Left colon (tissue), 2 donors: Measurements from ENCODE around the gene RFNG. TPM values are rescaled to one million over a fixed set of nuclear protein-coding genes. Genes with fewer than 3 reads are reported as not detected.

Experiments used
- ATAC-seq: fragments of 200-7000 bp; cut with Tn5 transposase; one replicate; pipeline ENCODE4 v1.9.1; 2020; ENCODE audit warnings: mild to moderate bottlenecking, moderate library complexity
- DNase-seq, 2 donors: peaks; one replicate each; pipeline ENCODE4 v3.0.0-alpha.2; 2020
- intact Hi-C, 2 donors: fragments of 100-400 bp; cut with DNase I in 1 of 2; cut with micrococcal nuclease in 1 of 2; formaldehyde crosslinking; loops; one replicate each; pipeline versions ENCODE4 v1.11.2 to v1.14.0; 2022; cut with DNase I, micrococcal nuclease
- total RNA-seq, 2 donors: library from RNA; stranded (reverse); fragmentation: NEBNext Ultra II Directional; extraction: Animal tissue kit (Norgen Biotek cat#: 25700); gene quantifications; one replicate each; pipeline ENCODE4 v1.2.1, GENCODE V29; 2021
- donor health status: DM: no; HTN: no; CAD: no.
- donor health status: DM: yes; HTN: yes; CAD: no.

The RFNG gene
- total RNA-seq, 2 donors from 2014 or later, result 31.5 to 32.3 TPM

- DNase-seq (no peak), ATAC-seq (no peak)
- intact Hi-C loops, result no loop called here
Measured at GRCh38 chr17:82080789-82081464, 29.3 kb upstream of the RFNG start.

DNA sequence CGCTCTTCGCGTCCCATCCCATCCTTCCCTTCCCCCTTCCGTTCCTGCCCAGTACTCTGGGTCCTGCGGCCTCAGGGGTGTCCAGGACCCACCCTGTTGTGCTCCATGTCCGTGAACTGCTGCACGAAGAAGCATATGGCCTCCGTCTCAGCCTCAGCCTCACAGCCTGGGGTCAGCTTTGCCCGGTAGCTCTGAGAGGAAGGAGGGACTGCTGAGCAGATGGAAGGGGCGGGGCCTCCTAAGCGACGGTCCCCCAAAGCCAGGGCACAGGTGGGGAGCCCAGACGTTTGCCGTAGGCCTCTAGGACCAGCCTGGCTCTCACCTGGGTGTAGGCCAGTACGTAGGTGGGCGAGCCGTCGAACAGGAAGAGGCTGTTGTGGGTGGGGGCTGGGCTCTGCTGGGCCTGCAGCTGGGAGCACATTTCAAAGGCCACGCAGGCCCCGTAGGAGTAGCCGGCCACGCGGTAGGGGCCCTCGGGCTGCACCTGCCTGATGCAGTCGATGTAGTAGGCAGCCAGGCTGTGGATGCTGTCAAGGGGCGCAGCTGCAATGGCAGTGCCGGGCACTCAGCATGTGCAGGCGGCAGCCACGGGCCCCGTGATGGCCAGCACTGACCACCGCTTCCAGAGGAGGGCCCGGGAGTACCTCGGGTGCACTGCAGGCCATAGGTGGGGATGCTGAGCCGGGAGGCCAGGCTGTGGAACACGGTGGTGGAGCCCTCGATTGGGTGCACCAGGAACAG is 28.6 kb upstream of the RFNG start:
- intact Hi-C loops, result no loop called here
- DNase-seq, result no peak

DNA sequence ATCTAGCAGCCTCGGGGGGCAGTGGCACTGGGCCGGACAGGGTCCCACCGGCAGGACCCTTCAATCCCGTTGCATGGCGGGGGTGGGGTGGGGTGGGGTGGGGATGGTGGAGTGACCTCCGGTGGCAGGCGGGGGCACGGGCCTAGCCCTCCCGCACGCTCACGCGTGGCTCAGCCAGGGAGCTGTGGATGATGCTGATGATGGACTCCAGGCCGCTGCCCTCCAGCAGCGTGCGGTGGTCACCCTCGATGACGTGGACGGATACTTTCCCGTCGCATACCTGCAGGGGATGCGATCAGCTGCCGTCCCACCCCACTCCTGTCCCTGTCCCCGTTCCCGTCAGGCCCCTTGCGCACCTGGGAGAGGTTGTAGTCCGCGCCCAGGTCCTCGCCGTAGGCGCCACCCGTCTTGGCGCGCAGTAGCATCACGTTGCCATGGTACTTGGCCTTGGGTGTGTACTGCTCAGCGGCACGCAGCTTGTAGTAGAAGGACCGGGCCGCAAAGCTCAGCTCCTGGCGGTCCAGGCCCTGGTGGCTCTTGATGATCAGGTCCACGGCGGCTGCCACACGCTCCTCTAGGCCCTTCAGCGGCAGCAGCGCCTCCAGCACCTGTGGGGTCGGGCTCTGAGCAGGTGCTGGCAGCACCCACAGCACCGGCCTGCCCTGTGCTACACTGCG is 27.5 kb upstream of the RFNG start:
- intact Hi-C loops, result no loop called here
- no peak for ATAC-seq

More for the DNA sequence above, 28.6 kb upstream of the RFNG start:
- no peak for ATAC-seq

DNA sequence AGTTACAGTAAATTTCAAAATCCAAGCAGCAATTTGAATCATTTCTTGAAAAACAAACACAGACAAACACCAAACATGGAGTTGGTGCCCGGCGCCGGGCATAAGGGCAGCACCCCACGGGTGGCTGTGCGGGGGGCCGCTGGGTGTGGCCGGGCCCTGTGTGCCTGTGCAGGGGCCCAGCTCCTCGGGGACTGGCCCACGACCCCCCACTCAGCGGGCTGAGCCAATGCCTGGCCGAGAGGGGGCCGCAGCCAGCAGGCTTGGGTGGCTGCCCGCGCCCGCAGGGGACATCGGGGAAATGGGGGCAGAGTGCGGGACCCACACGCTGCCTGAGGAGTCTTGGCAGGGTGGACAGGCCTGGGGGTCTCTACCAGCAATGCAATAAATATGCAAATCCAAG is 26.8 kb upstream of the RFNG start:
- intact Hi-C loops, result no loop called here
- ATAC-seq (no peak), DNase-seq (no peak)

More for the DNA sequence above, 27.5 kb upstream of the RFNG start:
- no peak for DNase-seq

GRCh38 chr17:82077617-82078358 is 26.2 kb upstream of the RFNG start:
- ATAC-seq (no peak), DNase-seq (no peak)
- intact Hi-C loops, result no loop called here

GRCh38 chr17:82076785-82077591 is 25.4 kb upstream of the RFNG start:
- no peak for DNase-seq
- intact Hi-C loops, result no loop called here
- no peak for ATAC-seq

DNA sequence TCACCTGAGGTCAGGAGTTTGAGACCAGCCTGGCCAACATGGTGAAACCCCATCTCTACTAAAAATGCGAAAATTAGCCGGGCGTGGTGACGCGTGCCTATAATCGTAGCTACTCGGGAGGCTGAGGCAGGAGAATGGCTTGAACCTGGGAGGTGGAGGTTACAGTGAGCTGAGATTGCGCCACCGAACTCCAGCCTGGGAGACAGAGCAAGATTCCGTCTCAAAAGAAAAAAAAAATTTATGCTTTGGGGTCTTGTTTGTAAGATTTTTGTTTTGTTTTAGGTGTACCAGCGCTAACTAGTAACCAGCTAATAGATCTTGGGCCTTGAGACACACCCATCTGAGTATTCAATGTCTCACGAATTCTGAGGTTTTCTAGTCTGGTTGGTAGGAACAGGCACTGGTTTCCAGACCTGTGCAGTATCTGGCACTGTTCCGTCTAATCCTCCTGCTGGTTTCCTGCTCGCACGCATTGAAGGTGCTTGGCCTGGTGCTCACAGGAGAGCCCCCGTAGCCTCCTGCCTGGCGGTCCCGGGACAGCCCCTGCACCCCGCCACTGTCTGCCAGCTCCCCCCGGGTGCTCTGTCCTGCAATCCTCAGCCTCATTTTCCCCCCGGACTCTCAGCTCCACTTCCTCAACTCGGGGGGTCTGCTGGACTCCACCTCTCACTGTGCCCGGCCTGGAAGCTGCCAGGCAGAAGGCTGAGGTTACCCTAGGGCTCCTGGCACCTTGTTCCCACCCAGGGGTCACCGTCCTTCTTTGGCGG is 24.6 kb upstream of the RFNG start:
- intact Hi-C loops, result no loop called here
- DNase-seq (no peak), ATAC-seq (no peak)

- DNase-seq, result no peak
- intact Hi-C loops, result no loop called here
- no peak for ATAC-seq
Measured at GRCh38 chr17:82073446-82073845, 21.8 kb upstream of the RFNG start.

DNA sequence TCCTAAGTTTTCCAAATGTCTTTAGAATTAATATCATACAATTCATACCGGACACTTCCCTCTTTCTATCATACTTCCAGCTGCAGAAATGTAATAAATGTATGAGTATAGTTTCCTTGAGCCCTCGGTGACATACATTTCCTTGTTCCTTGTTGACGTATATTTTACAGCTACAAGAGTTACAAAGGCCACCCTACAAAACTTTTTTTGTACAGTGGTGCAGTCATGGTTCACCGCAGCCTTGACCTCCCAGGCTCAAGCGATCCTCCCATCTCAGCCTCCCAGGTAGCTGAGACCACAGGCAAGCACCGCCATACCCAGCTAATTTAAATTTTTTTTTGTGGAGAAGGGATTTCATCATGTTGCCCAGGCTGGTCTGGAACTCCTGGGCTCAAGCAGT is 21.2 kb upstream of the RFNG start:
- DNase-seq, result peak; percentile 54 to 65
- peak; percentile 94 for ATAC-seq
- intact Hi-C loops, result no loop called here

- intact Hi-C loops, result no loop called here
- DNase-seq, result no peak
- no peak for ATAC-seq
Measured at GRCh38 chr17:82070611-82071010, 19.0 kb upstream of the RFNG start.

- ATAC-seq, result peak; percentile 69
- intact Hi-C loops, result no loop called here
- peak in 1 of 2 donors; percentile 67 for DNase-seq
Measured at GRCh38 chr17:82065638-82066303, 14.2 kb upstream of the RFNG start, which contains the start of gene DUS1L. TSS of gene DUS1L (minus strand) at chr17:82065804. CDS start at chr17:82065059, 745 bp downstream.

GRCh38 chr17:82065193-82065637 is 13.6 kb upstream of the RFNG start:
- ATAC-seq (peak; percentile 33), DNase-seq (peak in 1 of 2 donors; percentile 32)
- intact Hi-C loops, result no loop called here

DNA sequence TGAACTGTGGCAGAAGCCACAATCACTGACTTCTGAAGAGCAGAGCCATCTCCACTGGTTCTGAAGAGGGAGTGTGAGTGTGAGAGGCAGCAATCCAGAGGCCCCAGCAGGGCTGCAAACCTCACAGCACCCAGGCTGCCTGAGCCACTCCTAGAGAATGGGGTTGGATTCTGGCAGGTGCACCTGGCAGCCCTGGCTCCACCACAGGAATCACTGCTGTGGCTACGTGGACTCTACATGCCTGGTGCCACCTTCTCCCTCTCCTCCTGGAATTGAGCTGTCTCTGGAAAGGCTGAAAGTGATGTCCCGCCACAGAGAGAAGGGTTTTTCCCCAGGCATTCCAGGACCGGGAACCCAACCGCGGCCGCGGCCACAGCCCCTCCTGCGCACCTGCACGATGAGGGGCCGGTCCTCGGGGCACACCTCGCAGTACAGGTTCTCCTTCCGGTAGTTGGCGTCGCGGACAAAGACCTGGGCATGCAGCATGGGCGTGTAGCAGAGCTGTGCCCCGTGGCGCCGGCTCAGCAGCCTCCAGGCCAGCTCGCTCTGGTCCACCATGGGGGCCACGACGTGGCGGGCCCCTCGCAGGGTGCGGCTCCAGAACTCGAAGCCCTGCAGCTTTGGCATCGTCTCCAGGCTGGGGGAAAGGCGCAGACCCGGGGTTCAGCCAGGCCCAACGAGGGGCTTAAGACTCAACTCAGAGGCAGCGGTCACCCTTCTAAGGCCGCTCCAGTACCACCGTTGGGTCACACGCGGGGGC is 13.0 kb upstream of the RFNG start:
- peak; percentile 83 for ATAC-seq
- intact Hi-C loops, result no loop called here
- peak; percentile 52 to 68 for DNase-seq

GRCh38 chr17:82063424-82064415 is 12.1 kb upstream of the RFNG start:
- intact Hi-C loops, result no loop called here
- DNase-seq (no peak), ATAC-seq (no peak)

DNA sequence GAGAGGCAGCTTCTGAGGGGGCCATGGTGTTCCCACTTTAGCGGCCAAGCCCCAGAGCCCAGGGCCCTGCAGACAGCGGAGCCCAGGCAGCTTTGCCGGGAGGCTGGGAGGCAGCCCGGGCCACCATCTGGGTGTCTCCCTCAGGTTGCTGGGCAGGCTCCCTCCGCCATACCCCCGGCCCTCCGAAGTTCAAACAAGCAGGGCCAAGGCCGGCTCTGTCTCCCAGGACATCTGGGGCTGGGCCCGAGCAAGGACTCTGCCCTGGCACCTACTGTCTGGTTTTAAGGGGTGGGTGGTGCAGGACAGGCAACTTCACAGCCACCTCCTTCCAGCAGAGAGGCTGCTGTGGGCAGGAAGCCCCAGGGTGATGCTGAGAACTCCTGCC is 11.4 kb upstream of the RFNG start:
- no peak for ATAC-seq

More for the DNA sequence above, 11.4 kb upstream of the RFNG start:
- intact Hi-C loops, result no loop called here
- no peak for DNase-seq
